ENCODE measurements around the gene TMIGD3.
"Not testable (repeated sequence)": the region's sequence is repeated elsewhere in the genome, so short reads cannot be mapped to it uniquely, and the experiment has no call there.

TMIGD3 gene

GRCh38 chr1:111503585-111504060 lies at the start of gene TMIGD3, which contains the start of gene ADORA3:
Gene TMIGD3 (minus strand): TSS chr1:111503633. CDS start chr1:111503354, 279 bp downstream.
Gene ADORA3 (minus strand): TSS chr1:111503633. CDS start chr1:111503354, 279 bp downstream.
- no peak for DNase-seq (ENCODE audit: low read depth)

DNA sequence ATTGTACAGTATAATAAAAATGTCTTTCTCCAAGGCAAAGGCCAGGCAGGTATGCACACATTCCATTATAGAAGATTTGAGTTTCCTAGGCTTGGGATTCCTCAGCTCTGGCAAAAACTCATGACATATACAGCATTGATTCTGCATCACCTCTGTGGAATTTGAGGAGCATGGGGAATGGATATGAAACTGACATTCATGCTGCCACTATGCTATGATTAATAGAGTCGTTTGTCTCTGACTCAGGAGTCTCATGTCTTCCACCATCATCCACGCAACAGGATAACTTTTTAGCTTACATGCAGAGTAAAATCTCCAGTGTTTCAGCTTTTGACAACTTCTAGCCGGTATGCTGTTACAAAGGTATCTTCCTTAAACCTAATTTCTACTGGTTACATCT lies 49.8 kb upstream of the TMIGD3 start:
- DNase-seq (ENCODE audit: low read depth) = peak; percentile 82

DNA sequence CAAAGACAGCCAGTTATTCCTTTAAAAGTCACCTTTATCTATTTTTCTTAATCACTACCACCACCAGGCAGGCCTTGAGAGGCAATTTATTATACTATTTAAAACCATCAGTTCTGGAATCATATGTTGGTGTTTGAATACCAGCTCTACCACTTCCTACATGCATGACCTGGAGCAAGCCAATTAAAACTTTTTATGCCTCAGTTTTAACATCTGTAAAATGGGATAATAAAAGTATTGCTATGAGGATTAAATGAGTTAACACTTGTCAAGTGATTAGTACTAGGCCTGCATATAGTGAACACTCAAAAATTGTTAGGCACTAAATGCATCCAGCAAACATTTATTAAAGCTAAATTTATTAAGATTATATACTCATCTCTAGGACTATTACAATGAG lies 49.2 kb upstream of the TMIGD3 start:
- no peak for DNase-seq (ENCODE audit: low read depth)

DNA sequence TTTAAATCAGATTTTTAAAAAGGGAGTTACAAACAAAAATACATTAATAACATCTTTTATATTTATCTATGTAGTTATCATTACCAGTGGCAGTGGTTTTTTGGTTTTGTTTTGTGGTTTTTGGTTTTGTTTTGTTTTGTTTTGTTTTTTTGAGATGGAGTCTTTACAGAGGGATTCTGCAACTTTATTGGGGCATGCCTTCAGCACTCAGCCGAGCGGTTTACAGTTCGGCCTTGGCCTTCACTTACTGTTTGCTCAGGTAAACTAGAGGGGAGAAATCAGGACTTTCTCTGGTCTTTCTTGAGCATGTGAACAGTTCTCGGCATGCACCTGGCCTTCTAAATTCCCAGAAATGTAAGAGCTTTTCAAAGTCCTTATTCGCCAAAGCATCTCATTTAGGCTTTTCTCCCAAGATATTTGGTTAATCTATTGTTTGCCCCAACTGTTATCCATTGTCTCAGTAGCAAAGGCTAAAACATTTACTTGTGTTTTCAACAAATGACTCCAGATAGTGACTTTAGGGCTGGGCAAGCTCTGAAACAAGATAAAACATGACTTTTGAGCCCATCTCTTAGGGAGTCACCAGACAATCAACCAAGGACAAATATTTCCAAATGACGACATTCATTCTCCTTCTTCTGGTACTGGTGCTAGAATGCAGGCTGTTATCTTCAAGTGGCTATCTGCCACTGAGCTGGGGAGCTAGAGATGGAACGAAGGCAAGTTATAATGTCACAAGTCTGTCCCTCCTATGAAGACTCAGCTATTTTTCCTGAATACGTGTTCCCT lies 48.4 kb upstream of the TMIGD3 start:
- no peak for DNase-seq (ENCODE audit: low read depth)

GRCh38 chr1:111547786-111548185 lies 44.4 kb upstream of the TMIGD3 start:
- DNase-seq (ENCODE audit: low read depth) = not testable (repeated sequence)

GRCh38 chr1:111542187-111542586 lies 38.8 kb upstream of the TMIGD3 start:
- no peak for DNase-seq (ENCODE audit: low read depth)

- peak; percentile 37 for DNase-seq (ENCODE audit: low read depth)
Observed at GRCh38 chr1:111541721-111542120, 38.3 kb upstream of the TMIGD3 start.

- DNase-seq (ENCODE audit: low read depth) = no peak
Observed at GRCh38 chr1:111540928-111541327, 37.5 kb upstream of the TMIGD3 start.

DNA sequence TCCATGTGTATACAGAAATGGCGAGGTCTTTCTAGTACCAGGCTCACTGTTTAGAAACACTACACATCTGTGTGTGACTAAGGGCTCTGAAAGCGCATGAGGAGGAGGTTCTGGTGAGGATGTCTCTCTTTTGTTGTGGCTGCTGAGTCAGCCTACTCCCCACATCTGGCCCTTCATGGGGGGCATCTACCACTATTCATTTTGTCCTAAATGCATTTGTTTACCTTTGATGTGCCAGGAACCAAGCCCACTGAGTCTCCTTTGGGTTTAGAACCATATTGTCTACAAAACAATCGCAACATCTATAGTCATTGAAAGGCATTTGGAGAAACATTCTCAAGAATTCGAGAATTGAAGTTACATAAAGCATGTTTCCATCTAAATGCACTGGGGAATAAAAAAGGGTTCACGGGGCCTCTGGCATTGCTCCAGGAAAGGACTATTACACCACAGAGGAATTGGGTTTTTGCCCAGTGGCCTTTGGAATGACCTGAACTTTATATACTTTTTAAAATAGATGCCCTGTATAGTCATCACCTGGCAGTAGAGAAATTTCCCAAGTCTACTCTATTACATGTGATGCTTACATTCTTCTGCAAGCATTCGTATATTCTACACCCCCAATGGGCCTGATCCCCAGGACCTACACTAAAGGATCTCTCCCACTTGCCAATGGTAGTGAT lies 35.1 kb upstream of the TMIGD3 start:
- DNase-seq (ENCODE audit: low read depth) = peak; percentile 59

- no peak for DNase-seq (ENCODE audit: low read depth)
Observed at GRCh38 chr1:111535256-111536191, 32.1 kb upstream of the TMIGD3 start.

DNA sequence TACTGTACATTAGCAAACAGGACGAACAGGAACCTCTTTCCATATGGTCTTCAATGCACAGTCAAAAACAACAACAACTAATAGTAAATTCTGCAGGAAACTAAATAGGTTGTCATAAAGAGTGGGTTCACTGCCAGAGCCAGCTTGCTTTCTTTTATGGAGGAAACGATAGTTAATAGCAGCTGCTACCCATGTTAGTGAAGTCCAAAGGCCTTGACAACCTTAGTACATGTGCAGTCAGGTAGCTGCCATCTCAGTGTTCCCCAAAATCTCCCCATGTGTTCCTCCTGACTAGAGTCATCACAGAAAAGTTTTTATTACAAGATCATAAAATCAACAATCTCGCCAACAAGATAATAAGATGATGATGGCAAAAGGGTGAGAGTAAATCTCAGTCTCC lies 16.6 kb upstream of the TMIGD3 start:
- no peak for DNase-seq (ENCODE audit: low read depth)

GRCh38 chr1:111517469-111518225 lies 14.2 kb upstream of the TMIGD3 start:
- no peak for DNase-seq (ENCODE audit: low read depth)

DNA sequence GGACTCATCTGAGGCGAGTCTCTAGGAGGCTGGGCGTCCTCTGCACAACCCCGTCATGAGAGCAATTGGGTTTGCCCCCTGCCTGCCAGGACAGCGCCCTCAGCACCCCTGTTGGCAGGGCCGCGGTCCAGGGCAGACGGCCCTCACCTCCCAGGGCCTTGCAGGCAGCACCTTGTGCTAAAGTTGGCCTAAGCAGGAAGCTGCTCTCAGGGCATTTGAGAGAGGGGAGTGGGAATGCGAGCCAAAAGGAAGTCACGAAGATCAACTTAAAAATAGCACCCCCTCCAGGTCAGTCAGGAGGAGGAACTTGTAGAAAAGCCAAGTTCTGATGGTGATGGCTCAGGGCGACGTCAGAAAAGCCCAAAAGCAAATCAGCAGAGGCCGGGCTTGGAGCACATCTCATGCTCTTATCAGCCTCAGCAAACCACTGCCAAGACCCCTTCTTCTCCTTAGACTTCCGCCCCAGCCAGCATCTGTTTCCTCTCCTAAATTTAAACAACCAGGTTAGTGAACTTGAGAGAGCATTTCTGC lies 12.6 kb upstream of the TMIGD3 start:
- DNase-seq (ENCODE audit: low read depth) = peak; percentile 52

DNA sequence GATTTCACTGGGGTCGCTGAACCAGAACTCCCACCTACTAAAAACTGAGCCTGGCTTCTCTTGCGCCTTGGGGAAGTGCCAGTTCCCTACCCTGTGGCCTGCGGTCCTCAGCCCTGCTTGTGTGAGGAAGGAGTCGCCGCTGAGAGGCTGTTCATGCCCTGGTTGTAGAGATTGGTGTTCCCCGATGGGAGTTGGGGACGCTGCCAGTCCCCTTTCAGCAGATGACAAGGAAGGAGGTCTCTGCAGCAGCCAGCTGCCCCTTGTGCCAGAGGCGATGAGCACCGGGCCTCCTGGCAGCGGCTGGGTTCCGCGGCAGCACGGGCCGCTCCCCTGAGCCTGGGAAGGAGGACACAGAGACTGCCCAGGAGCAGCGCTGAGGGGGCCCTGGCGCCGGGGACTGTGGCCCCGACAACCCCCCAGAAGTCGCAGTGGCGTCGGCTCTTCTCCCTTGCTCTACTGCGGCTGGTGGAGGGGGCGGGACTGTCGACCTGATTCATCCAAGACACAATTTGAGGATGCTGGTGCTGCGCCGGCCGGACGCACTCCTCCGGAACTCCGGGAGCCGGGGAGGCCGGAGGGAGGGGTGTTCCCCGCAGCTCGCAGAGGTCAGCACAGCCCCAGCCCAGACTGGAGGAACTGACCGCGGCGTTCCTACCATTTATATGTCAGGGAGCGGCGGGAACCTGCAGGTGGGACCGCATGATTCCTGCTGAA lies 12.0 kb upstream of the TMIGD3 start:
- peak; percentile 47 for DNase-seq (ENCODE audit: low read depth)

- DNase-seq (ENCODE audit: low read depth) = no peak
Observed at GRCh38 chr1:111513410-111514020, 10.1 kb upstream of the TMIGD3 start.

DNA sequence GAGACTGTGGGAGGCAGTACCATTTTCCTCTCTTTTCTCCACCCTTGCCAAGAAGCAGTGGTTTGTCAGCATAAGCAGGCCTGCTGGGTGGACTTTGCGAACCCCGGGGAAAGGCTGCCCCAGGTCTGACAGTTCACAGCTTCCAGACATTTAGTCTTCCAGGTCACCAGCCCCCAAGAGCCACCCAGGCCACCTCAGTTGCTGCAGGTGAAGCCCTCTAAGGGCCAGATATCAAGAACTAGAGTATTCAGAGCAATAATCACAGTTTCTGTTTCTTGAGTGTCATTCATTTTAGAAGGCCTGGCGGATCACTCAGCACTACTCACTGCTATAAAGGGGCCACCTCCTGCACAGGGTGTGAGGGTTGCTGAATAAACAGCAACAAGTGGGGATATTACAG lies 9.5 kb upstream of the TMIGD3 start:
- no peak for DNase-seq (ENCODE audit: low read depth)

GRCh38 chr1:111512132-111512889 lies 8.9 kb upstream of the TMIGD3 start:
- no peak for DNase-seq (ENCODE audit: low read depth)

GRCh38 chr1:111511370-111511769 lies 7.9 kb upstream of the TMIGD3 start:
- no peak for DNase-seq (ENCODE audit: low read depth)

DNA sequence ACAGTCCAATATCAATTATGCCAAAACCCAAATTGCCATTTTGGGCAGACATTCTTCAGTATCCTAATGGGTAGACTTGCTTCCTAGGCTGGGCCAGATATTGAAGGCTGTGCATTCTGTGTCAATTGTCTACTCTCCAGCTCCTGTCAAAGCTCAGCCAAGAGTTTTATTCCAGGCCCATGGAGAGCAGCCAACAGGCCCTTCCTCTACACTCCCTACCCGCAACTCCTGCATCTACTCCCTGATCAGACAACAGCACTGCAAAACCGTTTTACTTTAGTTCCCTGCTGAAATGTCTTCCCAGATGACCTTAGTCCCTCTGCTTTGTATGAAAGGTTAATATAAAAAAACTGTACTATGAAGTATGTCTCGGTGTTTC lies 6.6 kb upstream of the TMIGD3 start:
- DNase-seq (ENCODE audit: low read depth) = no peak

Data from amniotic epithelial cell (primary cell).